GM23338 (cell line): Measurements from ENCODE around the gene CARD9. TPM values are rescaled to one million over a fixed set of nuclear protein-coding genes. Genes with fewer than 3 reads are reported as not detected.

Source experiments
- ATAC-seq: fragments of 200-7000 bp; cut with Tn5 transposase; 3 replicates; pipeline ENCODE4 v1.9.1; 2020
- DNase-seq: peaks from one replicate; pipeline ENCODE4 v3.0.0-alpha.2; 2015; ENCODE audit warnings: low spot score
- H2AFZ ChIP-seq: fragments of 200-600 bp; sonication (generic); 2 replicates; pipeline ENCODE4 v1.8.0; 2016; ENCODE audit warnings: antibody characterized with exemption, mild to moderate bottlenecking, moderate library complexity
- H3F3A ChIP-seq: fragments of 200-600 bp; sonication (generic); replicated peaks from 2 replicates; pipeline ENCODE4 v1.8.0; 2017; ENCODE audit warnings: antibody characterized with exemption, mixed run types, low read depth
- H3K27ac ChIP-seq: fragments of 200-600 bp; sonication (generic); 2 replicates; pipeline ENCODE4 v1.6.1; 2016; ENCODE audit warnings: low read depth
- H3K27me3 ChIP-seq: fragments of 200-600 bp; sonication (generic); 2 replicates; pipeline ENCODE4 v1.8.0; 2016; ENCODE audit warnings: mild to moderate bottlenecking, mixed run types, moderate library complexity; ENCODE audit not compliant: insufficient read depth
- H3K36me3 ChIP-seq: fragments of 200-600 bp; sonication (generic); 2 replicates; pipeline ENCODE4 v1.8.0; 2016; ENCODE audit warnings: mild to moderate bottlenecking; ENCODE audit not compliant: insufficient read depth
- H3K4me1 ChIP-seq: fragments of 200-600 bp; sonication (generic); 2 replicates; pipeline ENCODE4 v1.8.0; 2016; ENCODE audit warnings: mild to moderate bottlenecking, moderate library complexity; ENCODE audit not compliant: insufficient read depth
- H3K4me2 ChIP-seq: fragments of 200-600 bp; sonication (generic); 2 replicates; pipeline ENCODE4 v1.7.1; 2017; ENCODE audit warnings: mixed run types
- H3K4me3 ChIP-seq: fragments of 200-600 bp; sonication (generic); 2 replicates; pipeline ENCODE4 v1.6.1; 2016; ENCODE audit warnings: mixed run types
- H3K79me2 ChIP-seq: fragments of 200-600 bp; sonication (generic); replicated peaks from 2 replicates; pipeline ENCODE4 v1.8.0; 2017; ENCODE audit warnings: mild to moderate bottlenecking; ENCODE audit not compliant: insufficient read depth
- H3K9me2 ChIP-seq: fragments of 200-600 bp; sonication (generic); 2 replicates; pipeline ENCODE4 v1.8.0; 2017; ENCODE audit not compliant: insufficient read depth
- H4K20me1 ChIP-seq: fragments of 200-600 bp; sonication (generic); replicated peaks from 2 replicates; pipeline ENCODE4 v1.8.0; 2017; ENCODE audit warnings: mild to moderate bottlenecking; ENCODE audit not compliant: insufficient read depth
- H3K27ac Mint-ChIP-seq: 2 replicates; pipeline ENCODE4 v1.8.0; 2020; ENCODE audit warnings: inconsistent platforms, mild to moderate bottlenecking, moderate library complexity, mixed read lengths
- H3K27me3 Mint-ChIP-seq: 3 replicates; pipeline ENCODE4 v1.8.0; 2022; ENCODE audit warnings: low read depth, mild to moderate bottlenecking, moderate library complexity, mixed read lengths, inconsistent platforms; ENCODE audit not compliant: insufficient read depth, poor library complexity
- H3K36me3 Mint-ChIP-seq: 3 replicates; pipeline ENCODE4 v1.8.0; 2021; ENCODE audit warnings: low read depth, mild to moderate bottlenecking, inconsistent platforms, moderate library complexity, mixed read lengths
- H3K4me1 Mint-ChIP-seq: 3 replicates; pipeline ENCODE4 v1.8.0; 2020; ENCODE audit warnings: mild to moderate bottlenecking, inconsistent platforms, mixed read lengths
- H3K4me3 Mint-ChIP-seq: 3 replicates; pipeline ENCODE4 v1.8.0; 2021; ENCODE audit warnings: moderate library complexity, mild to moderate bottlenecking, inconsistent platforms, mixed read lengths
- H3K9me3 Mint-ChIP-seq: 3 replicates; pipeline ENCODE4 v1.8.0; 2020; ENCODE audit warnings: moderate library complexity, mild to moderate bottlenecking, inconsistent platforms, mixed read lengths
- POLR2AphosphoS5 ChIP-seq: IDR thresholded peaks from 2 replicates; pipeline ENCODE4 v1.6.1; 2016; ENCODE audit warnings: antibody characterized with exemption, low read depth
- ZNF331 ChIP-seq: fragments of 250-450 bp; sonication (Bioruptor Pico); IDR thresholded peaks from 2 replicates; pipeline ENCODE4 v1.5.0; 2020; ENCODE audit warnings: low read depth, mild to moderate bottlenecking, moderate library complexity
- polyA plus RNA-seq: library from polyadenylated mRNA; unstranded; fragments of >200 nt; fragmentation: Nextera tagmentation; extraction: Ambion mirVana; gene quantifications from 2 replicates; pipeline ENCODE4 v1.2.1, GENCODE V29; 2016
- total RNA-seq: library from RNA; depleted of rRNA; stranded (reverse); fragments of >200 nt; shearing (Covaris generic); gene quantifications from 2 replicates; pipeline ENCODE4 v1.2.3, GENCODE V29; 2014
- TF ChIP-seq, protein P1 (sequence below): fragments of 250-450 bp; sonication (Bioruptor Pico); IDR thresholded peaks from 2 replicates; pipeline ENCODE4 v1.5.0; 2020; ENCODE audit warnings: mild to moderate bottlenecking, moderate library complexity
- TF ChIP-seq, protein P2 (sequence below): IDR thresholded peaks from 2 replicates; pipeline ENCODE4 v1.6.1; 2016; ENCODE audit warnings: antibody characterized with exemption
- TF ChIP-seq, protein P3 (sequence below): IDR thresholded peaks from one replicate; pipeline ENCODE4 v1.6.1; 2018; ENCODE audit warnings: antibody characterized with exemption; ENCODE audit not compliant: unreplicated experiment

The CARD9 gene
- total and polyA plus RNA-seq, 2 experiments from 2014 or later, result 0.49 to 0.63 TPM

DNA sequence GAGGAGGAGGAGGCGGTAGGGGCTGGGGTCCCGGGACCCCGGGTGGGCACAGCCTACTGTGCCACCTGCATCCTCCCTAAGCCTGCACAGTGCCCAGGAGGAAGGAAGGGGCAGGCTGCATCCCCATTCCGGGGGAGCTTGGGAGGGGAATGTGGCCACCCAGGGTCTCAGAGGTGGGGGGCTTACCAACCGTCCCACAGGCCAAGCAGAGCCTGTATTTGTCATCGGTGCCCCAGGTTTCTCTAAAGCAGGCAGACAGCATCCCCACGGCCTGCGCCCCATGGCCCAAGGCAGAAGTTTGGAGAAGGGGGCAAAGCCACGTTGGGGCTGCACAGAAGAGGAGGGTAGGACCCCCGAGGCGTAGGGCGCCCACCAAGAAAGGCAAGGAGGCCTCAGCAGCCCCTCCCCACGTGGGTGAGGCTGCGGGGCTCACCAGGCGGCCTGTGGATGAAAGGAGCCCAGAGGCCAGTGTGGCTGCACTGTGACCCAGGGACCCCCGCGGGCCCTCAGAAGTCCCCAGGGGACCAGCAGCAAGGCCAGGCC is 46.6 kb downstream of the CARD9 start (continued):
- TF ChIP-seq, protein P1, sequence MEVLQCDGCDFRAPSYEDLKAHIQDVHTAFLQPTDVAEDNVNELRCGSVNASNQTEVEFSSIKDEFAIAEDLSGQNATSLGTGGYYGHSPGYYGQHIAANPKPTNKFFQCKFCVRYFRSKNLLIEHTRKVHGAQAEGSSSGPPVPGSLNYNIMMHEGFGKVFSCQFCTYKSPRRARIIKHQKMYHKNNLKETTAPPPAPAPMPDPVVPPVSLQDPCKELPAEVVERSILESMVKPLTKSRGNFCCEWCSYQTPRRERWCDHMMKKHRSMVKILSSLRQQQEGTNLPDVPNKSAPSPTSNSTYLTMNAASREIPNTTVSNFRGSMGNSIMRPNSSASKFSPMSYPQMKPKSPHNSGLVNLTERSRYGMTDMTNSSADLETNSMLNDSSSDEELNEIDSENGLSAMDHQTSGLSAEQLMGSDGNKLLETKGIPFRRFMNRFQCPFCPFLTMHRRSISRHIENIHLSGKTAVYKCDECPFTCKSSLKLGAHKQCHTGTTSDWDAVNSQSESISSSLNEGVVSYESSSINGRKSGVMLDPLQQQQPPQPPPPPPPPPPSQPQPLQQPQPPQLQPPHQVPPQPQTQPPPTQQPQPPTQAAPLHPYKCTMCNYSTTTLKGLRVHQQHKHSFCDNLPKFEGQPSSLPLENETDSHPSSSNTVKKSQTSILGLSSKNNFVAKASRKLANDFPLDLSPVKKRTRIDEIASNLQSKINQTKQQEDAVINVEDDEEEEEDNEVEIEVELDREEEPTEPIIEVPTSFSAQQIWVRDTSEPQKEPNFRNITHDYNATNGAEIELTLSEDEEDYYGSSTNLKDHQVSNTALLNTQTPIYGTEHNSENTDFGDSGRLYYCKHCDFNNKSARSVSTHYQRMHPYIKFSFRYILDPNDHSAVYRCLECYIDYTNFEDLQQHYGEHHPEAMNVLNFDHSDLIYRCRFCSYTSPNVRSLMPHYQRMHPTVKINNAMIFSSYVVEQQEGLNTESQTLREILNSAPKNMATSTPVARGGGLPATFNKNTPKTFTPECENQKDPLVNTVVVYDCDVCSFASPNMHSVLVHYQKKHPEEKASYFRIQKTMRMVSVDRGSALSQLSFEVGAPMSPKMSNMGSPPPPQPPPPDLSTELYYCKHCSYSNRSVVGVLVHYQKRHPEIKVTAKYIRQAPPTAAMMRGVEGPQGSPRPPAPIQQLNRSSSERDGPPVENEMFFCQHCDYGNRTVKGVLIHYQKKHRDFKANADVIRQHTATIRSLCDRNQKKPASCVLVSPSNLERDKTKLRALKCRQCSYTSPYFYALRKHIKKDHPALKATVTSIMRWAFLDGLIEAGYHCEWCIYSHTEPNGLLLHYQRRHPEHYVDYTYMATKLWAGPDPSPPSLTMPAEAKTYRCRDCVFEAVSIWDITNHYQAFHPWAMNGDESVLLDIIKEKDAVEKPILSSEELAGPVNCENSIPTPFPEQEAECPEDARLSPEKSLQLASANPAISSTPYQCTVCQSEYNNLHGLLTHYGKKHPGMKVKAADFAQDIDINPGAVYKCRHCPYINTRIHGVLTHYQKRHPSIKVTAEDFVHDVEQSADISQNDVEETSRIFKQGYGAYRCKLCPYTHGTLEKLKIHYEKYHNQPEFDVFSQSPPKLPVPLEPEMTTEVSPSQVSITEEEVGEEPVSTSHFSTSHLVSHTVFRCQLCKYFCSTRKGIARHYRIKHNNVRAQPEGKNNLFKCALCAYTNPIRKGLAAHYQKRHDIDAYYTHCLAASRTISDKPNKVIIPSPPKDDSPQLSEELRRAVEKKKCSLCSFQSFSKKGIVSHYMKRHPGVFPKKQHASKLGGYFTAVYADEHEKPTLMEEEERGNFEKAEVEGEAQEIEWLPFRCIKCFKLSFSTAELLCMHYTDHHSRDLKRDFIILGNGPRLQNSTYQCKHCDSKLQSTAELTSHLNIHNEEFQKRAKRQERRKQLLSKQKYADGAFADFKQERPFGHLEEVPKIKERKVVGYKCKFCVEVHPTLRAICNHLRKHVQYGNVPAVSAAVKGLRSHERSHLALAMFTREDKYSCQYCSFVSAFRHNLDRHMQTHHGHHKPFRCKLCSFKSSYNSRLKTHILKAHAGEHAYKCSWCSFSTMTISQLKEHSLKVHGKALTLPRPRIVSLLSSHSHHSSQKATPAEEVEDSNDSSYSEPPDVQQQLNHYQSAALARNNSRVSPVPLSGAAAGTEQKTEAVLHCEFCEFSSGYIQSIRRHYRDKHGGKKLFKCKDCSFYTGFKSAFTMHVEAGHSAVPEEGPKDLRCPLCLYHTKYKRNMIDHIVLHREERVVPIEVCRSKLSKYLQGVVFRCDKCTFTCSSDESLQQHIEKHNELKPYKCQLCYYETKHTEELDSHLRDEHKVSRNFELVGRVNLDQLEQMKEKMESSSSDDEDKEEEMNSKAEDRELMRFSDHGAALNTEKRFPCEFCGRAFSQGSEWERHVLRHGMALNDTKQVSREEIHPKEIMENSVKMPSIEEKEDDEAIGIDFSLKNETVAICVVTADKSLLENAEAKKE (CRISPR knock-in tag), result no peak
- no peak for TF ChIP-seq ZNF331 (CRISPR knock-in tag)

DNA sequence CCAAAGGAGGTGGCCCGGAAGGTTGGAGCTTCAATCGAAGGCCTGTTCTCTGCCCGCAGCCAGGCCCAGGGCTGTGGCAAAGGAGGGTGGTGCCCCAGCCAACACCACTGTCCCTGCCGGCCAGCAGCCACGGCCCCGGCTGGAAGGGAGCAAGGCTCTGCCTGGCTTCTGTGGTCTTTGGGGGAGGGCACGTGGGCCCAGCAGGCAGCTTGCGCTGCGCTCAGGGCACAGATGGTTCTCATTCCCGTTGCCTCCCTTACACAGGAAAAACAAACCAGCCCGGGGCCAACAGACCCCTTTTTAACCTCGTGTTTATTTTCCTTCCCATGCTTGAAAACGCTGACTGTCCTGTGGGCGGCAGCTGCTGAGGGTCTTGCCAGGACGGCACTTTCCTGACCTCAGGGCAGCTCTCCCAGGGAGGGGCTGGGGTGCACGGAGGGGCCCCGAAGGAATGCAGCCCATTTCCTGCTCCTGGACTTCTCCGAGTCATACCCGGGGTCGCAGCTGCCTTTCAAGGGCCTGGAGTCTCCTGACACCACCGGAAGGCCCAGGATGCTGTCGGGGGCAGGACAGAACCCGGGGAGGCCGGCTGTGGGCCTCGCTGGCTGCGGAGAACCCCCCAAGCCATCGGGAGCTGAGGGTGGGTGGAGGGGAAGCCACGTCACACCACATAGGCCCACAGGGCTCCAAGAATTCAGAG is 47.3 kb downstream of the CARD9 start:
- no peaks in the 10 kb centered on the region for H3K9me3 Mint-ChIP-seq
- H3K4me3 Mint-ChIP-seq, result 0 out of 3 replicates have a peak overlapping the region, but pooled peaks have one; percentile 68
- no peaks in the 10 kb centered on the region for H4K20me1 ChIP-seq
- peak overlapping the region; percentile 86 for H3K27ac Mint-ChIP-seq
- peak overlapping the region; percentile 75 for H3K4me2 ChIP-seq
- no peaks in the 10 kb centered on the region for H3K9me2 ChIP-seq
- H3K79me2 ChIP-seq, result no peaks in the 10 kb centered on the region; the same call in 1 of the 2 replicates
- peak overlapping the region; percentile 43; the same call in 1 of the 2 replicates for H3K4me3 ChIP-seq
- no peaks in the 10 kb centered on the region for H3K27me3 ChIP-seq
- TF ChIP-seq, protein P2, sequence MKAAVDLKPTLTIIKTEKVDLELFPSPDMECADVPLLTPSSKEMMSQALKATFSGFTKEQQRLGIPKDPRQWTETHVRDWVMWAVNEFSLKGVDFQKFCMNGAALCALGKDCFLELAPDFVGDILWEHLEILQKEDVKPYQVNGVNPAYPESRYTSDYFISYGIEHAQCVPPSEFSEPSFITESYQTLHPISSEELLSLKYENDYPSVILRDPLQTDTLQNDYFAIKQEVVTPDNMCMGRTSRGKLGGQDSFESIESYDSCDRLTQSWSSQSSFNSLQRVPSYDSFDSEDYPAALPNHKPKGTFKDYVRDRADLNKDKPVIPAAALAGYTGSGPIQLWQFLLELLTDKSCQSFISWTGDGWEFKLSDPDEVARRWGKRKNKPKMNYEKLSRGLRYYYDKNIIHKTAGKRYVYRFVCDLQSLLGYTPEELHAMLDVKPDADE, result peak; percentile 44; the same call in 1 of the 2 replicates
- TF ChIP-seq POLR2AphosphoS5, result no peak
- TF ChIP-seq, protein P3, sequence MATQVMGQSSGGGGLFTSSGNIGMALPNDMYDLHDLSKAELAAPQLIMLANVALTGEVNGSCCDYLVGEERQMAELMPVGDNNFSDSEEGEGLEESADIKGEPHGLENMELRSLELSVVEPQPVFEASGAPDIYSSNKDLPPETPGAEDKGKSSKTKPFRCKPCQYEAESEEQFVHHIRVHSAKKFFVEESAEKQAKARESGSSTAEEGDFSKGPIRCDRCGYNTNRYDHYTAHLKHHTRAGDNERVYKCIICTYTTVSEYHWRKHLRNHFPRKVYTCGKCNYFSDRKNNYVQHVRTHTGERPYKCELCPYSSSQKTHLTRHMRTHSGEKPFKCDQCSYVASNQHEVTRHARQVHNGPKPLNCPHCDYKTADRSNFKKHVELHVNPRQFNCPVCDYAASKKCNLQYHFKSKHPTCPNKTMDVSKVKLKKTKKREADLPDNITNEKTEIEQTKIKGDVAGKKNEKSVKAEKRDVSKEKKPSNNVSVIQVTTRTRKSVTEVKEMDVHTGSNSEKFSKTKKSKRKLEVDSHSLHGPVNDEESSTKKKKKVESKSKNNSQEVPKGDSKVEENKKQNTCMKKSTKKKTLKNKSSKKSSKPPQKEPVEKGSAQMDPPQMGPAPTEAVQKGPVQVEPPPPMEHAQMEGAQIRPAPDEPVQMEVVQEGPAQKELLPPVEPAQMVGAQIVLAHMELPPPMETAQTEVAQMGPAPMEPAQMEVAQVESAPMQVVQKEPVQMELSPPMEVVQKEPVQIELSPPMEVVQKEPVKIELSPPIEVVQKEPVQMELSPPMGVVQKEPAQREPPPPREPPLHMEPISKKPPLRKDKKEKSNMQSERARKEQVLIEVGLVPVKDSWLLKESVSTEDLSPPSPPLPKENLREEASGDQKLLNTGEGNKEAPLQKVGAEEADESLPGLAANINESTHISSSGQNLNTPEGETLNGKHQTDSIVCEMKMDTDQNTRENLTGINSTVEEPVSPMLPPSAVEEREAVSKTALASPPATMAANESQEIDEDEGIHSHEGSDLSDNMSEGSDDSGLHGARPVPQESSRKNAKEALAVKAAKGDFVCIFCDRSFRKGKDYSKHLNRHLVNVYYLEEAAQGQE, result no peak
- DNase-seq (peak; percentile 70), ATAC-seq (peak; percentile 11)
- peaks cover 17% of the 10 kb centered on the region for H3K4me1 ChIP-seq
- H3K4me1 Mint-ChIP-seq, result peaks cover 8% of the 10 kb centered on the region
- H3K27ac ChIP-seq, result peak overlapping the region; percentile 84
- H3K36me3 Mint-ChIP-seq, result no peaks in the 10 kb centered on the region
- H3K36me3 ChIP-seq, result no peaks in the 10 kb centered on the region
- H2AFZ ChIP-seq, result peak overlapping the region; percentile 85
- H3K27me3 Mint-ChIP-seq, result peaks cover 11% of the 10 kb centered on the region
- 0 out of 2 replicates have a peak, but pooled peaks cover 3% of the 10 kb centered on the region for H3F3A ChIP-seq
